GM20431 (cell line): Measurements from ENCODE around the gene R3HDM4.

Source experiments
- in situ Hi-C: fragments of 300-500 bp; cut with MseI, MboI; formaldehyde crosslinking; loops from one replicate; pipeline ENCODE4 v1.15.0; 2020; ENCODE audit warnings: low sequenced_read_pairs; ENCODE audit not compliant: unreplicated experiment

Gene R3HDM4

DNA sequence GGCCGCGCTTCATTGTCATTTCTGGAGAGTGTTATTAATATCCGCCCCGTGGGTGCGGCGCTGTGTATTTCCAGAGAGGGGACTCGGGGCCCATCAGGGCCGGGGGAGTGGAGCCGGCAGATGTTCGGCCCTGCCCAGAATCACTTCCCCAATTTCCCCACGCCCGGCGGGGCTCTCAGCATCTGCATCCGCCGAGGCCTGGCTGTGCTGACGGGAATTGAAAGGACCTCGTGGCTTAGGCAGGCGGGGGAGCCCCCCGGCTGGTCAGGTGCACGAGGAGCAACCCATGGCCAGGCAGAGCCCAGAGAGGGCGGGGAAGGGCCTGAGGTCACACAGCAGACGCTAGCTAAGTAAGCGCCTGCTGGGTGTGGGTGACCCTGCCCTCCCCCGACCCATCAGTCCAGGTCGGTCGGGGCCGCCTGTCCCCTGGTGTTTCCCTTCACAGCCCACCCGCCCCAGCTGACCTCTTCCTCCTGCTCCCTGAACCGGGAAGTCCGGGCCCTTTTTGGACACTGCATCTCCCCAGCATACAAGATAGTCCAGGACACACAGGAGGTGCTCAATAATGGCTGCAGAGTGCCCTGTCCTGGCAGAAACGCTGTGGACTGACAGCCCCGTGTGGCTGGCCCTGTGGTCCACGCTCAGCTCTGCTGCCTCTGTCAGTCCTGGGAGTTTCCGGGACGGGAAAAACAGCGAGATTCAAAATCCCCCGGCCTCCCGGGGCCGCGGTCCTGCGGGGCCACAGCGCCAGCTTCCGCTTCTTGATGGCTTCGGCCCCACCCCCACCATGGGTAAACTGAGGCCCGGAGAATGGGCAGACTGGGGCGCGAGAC lies 34.9 kb upstream of the R3HDM4 start:
- in situ Hi-C loops = no loop called here

DNA sequence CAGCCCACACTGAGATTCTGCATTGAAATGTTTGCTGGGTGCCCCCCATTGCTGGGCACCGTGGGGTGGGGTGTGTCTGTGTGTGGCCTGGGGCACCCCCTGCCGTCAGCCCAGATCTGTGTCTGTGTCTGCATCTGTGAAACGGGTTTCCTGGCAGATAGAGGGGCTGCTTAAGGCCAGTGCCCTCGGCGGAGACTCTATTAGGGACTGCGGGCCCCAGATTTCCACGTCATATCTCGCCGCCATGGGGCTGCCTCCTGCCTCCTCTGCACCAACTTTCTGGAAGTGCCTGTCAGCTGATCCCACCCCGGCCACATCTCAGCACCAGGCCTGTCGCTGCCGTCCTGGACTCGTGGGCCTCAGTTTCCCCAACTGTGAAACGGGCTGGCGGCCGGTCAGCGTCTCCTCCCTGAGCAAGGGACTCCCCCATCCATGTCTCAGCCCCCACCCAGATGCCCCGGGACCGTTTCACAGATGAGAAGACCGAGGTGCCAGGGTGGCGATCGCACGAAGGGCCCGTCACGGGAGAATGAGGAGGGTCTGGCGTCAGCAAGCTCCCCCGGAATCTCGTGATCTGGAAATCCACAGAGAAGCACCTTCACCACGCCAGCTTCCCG lies 34.2 kb upstream of the R3HDM4 start:
- in situ Hi-C loops = no loop called here

DNA sequence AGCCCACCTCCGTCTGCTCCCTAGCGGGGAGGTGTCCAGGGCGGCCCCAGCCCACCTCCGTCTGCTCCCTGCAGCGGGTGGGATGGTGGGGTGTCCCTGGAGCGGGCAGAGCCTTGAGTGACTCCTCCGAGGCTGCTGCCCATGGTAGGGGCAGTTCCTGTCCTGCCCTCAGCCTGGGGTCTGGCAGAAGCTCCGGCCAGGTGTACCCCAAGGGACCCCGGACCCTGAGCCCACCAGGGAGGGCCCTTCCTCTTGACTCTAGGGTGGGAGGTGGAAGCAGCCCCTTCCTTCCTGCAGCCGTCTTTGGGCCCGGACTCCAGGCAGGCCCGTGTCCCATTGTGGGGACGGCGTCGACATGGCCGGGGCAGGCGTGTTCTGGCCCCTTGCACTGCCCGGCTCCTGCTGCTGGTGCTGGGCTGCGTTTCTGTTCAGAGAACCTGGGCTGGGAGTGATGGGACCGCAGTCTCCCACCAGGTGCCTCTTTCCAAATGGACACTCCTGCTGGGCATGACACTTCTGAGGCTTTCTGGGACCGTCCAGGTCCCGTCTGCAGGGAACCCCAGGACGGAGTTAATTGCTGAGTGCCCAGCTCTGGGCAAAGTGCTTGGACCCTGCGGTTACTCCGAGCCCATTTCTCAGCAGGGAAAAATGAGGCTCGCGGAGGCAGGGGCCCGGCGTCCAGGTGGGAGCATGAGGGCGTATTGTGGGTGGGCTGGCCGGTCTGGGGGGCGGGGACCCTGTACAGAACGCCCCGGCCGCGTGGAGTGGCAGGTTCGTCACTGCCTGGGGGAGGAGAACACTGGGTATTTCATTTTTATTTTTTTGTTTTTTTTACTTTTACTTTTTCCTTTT lies 32.6 kb upstream of the R3HDM4 start:
- in situ Hi-C loops = no loop called here

DNA sequence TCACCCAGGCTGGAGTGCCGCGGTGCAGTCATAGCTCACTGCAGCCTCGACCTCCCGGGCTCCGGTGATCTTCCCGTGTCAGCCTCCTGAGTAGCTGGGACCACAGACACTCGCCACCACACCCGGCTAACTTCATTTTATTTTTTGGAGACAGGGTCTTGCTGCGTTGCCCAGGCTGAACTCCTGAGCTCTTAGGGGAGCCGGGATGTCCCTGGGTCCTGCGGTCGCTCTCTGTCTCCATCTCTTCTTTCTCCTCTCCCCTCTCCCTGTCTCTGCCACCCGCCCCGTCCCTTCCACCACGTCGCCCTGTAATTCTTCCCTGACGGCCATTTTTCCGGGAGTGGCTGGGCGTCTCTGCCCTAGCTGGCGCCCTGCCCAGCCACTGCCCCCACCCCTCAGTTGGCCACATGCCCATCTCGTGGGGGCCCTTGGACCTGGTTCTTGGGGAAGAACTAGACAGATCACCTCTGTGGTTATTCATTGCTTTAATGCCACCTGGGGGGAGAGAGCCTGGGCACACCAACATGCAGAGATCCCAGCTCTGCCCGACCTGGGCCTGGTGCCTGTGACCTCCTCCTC lies 31.7 kb upstream of the R3HDM4 start:
- in situ Hi-C loops = no loop called here

DNA sequence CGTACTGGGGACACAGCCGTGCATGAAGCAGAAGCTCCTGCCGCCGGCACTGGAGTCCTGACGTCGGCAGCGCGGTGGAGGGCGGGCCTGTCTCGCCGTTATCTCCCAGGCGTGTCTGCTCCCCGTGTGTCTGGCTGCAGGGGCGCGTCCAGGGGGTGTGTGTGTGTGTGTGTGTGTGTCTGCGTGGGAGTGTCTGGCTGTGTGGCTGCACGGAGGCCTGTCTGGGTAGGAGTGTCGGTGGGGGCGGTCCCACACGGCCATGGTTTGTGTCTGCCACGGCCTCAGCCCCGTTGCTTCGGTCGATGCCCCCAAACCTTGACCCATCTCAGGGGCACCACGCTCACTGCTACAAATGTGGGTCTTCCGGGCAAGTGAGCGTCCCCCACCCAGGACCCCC lies 31.1 kb upstream of the R3HDM4 start:
- in situ Hi-C loops = no loop called here

DNA sequence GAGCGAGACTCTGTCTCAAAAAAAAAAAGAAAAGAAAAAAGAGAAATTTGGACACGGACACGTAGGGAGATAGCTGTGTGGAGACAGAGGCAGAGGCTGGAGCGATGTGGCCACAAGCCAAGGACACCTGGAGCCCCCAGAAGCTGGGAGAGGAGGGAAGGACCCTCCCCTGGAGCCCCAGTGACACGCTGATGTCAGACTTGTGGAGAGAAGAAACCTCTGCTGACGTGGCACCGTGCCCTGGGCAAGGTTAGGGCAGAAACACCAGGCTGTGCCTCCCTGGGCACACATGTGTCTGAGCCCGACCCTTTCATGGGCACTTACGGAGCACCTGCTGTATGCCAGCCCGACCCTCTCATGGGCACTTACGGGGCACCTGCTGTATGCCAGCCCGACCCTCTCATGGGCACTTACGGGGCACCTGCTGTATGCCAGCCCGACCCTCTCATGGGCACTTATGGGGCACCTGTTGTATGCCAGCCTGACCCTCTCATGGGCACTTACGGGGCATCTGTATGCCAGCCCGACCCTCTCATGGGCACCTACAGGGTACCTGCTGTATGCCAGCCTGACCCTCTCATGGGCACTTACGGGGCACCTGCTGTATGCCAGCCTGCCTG lies 30.6 kb upstream of the R3HDM4 start:
- in situ Hi-C loops = no loop called here

DNA sequence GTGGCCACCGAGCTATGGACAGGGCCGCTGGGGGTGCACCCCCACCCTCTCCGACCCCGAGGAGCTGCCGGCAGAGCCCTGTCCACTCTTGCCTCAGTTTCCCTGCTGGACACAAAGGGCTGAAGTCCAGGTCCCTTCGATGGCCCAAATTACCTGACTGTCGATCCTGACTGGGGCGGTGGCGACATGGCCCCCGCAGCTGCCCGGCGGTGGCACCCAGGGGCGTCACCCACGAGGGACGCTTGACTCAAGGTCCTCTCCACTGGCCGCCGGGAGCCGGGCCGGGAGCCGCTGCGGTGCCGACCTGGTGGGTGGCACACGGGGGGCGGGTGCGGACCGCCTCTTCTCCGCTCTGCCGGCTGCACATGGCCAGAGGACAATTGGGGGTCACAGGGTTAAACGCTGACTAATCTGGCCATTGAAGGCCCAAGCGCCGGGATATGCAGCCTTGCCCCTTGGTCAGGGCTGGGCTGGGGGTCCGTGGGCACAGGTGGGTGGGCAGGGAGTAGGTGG lies 29.2 kb upstream of the R3HDM4 start:
- in situ Hi-C loops = no loop called here

DNA sequence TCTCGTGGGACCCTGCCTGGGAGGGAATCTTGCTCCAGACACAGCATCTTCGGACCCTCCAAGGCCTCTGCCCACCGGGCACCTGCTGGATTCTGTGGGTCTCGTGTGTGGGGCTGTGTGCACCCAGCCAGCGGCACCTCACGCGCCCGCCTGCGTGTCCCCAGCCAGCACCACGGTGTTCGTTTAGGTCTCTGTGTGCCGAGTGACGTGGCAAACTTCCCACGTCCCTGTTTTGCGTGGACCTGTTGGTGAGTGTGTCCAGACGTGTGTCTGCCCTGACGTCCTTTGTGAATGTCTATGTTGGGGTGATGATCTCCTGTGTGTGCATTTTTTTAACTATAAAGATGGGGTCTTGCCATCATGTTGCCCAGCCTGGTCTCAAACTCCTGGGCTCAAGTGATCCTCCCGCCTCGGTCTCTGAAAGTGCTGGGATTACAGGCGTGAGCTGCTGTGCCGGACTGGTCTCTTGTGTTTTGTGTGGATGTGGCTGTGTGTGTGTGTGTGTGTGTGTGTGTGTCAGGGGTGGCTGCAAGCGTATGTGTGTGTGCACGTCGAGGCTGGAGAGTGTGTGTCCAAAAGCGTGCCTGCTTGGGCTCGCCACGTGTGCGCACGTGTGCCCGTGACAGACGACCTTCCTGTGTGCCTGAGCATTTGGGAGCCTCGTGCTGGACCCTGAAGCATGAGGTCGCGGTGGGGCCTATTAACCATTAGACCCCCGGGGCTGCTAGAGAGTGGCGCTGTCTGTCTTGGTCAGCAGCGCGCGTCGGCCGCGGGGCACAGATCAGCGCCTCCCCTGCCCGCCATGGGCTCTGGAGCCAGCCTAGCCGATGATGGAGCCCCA lies 28.5 kb upstream of the R3HDM4 start:
- in situ Hi-C loops = no loop called here

DNA sequence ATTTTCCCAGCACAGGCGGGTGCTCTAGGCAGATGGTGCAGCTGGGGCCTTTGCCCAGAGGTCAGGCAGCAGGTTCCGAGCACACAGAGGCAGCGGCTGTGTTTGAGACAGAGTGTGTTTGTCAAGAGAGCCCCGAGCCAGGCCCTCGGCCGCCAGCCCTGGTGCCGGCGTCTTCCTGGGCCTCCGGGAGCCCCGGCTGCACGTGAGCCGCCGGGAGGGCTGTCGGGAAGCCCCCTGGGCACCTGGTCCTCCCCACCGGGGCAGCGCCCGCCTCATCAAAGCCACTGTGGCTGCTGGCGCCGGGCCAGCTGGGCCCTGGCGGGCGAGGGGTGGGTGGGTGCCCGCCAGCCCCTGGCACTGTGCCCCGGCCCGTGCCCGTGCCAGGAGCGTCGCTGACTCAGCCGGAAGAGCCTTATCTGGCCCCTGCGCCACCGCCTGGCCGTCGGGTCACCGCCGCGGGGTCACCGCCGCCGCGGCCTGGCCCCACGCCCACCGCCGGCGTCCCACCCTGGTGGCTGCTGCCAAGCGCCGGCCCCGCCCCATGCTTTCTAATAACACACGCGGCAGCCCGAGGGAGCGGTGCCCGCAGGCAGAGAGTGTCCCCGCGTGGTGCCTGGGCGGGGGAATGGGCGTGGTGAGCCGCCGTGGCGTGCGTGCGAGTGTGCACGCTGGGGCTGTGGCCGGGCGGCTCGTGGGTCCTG lies 27.7 kb upstream of the R3HDM4 start:
- in situ Hi-C loops = no loop called here

DNA sequence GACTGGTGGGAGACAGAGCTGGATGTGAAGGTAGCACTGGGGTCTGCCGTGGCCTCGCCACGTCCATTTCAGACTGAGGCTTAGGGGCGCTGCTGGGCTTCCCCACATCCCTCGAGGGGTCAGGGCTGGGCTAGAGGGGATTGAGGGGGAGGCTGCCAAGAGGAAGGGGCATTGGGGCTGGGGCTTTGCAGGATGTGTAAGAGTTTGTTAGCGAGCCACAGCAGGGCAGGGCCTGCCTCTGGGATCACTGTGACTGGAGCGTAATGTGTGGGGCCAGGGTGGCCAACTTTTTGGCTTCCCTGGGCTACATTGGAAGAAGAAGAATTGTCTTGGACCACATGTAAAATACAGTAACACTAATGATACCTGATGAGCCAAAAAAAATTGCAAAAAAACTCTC lies 26.9 kb upstream of the R3HDM4 start:
- in situ Hi-C loops = no loop called here

DNA sequence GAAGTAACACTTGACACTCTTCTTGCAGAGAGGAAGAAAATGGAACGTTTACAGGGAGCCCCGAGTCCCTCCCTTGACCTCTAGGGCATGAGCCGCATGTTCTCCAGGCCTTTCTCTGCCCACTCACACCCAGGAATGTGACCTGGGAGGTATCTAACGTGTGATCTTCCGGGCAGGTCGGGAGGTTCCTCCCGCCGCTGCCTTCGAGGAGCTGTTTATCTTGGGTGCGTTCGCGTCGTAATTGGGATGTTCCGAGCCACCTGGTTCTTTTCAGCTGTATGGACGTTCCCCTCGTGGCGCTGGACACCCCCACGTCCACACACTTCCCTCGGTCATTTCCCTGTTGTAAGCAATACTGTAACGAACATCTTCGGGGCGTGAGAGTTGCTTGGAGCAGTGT lies 26.4 kb upstream of the R3HDM4 start:
- in situ Hi-C loops = no loop called here

DNA sequence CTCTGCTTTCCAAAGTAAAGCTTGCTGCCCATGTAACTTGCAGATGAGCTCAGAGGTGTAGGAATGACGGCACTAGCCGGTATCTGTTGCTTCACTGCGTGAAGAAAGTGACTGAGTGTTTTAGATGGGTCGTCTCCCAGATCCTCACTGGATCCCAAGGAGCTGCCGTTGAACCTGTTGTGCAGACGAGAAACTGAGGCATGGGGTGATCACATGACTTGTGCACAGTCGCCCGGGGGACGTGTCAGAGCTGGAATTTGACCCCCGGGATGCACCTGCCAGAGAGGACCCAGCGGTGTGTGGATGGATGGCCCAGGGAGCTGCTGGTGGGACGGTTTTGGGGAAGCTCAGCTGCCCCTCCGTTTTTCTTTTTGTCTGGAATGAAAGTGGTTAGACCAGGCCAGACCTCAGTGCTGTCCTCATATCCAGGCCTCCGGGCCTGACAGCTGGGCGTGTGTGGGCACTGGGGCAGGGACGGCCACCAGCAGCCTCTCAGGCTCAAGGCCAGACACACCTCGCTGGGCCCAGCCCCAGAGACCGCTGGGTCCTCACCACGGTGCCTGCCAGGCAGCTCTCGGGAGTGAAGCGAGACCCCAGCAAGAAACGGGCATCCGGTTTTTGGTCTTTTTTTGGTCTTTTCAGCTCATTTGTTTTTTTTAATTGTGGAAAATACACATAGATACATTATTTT lies 25.4 kb upstream of the R3HDM4 start:
- in situ Hi-C loops = no loop called here

DNA sequence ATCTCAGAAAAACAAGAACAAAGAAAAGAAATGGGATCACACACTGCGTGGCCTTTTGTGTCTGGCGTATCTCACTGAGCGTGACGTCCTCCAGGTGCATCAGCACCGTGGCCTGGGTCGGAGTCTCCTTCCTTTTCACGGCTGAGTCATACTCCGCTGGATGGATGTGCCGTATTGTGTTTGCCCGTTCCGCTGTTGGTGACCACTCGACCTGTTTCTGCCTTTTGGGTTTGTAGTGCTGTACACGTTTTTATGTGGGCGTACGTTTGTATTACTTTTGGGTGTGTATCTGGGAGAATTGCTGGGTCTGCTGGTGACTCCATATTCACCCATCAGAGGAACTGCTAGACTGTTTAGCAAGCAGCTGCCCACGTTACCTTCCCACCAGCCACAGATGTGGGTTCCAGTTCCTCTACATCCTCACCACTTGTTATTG lies 24.3 kb upstream of the R3HDM4 start:
- in situ Hi-C loops = no loop called here

DNA sequence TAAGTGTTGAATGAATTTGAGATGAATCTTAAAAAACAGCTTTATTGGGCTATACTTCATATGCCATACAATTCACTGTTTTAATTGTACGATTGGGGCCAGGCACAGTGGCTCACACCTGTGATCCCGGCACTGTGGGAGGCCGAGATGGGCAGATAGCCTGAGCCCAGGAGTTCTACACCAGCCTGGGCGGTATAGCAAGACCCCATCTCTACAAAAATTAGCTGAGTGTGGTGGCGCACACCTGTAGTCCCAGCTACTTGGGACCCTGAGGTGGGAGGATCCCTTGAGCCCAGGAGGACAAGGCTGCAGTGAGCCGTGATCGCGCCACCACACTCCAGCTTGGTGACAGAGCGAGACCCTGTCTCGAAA lies 23.1 kb upstream of the R3HDM4 start:
- in situ Hi-C loops = no loop called here

DNA sequence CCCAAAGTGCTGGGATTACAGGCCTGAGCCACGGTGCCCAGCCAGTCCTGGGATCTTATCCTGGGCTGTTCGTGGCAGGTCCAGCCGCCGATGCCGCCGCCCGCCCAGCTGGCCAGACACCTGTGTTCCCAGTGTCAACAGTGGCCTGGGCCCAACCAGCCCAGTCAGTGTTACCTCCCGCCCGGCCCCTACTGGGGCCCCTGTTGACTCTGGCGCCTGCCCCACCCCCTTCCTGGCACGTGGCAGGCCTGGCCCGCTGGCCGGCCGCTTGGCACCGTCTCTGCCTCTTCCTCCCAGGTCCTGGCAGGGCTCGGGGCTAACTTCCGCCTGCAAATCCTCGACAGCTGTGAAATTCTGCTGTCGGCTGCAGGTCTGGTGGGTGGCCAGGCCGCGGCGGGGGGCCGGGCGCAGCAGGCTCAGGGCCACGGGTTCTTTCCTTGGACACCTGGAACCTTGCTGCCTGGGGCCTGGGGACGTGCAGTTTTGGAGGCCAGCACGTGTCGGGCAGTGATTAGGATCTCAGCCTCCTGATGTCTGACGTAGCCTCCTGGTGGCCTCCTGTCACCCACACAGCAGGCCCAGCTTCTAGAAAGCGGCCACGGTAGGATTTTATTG lies 22.0 kb upstream of the R3HDM4 start:
- in situ Hi-C loops = no loop called here

DNA sequence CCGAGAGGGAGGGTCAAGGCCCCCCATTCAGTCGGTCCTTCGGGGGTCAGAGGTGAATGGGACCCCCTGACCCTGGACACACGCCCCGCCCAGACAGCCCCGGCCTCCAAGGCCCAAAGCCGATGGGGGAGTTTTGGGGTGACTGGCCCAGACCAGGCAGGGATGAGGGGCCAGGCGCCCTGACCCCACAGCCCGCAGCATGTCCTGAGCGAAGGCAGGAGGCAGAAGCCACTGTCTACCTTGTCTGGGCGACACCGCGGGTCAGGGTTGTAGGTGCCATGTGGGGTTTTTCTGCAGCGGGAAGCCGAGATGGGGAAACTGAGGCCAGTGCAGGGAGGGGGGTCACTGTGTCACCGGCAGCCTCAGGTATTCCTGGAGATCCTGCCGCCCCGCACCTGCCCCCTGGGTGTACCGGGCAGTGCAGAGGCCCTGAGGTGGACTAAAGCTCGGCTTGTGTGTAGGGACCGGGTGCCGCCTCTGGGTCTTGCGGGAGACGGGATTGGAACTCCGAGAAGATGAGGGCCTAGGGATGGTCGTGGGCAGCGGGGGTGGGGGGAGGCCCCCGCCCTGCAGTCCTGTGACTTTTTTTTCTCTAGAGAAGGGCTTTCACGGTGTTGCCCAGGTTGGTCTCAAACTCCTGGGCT lies 21.3 kb upstream of the R3HDM4 start:
- in situ Hi-C loops = no loop called here

DNA sequence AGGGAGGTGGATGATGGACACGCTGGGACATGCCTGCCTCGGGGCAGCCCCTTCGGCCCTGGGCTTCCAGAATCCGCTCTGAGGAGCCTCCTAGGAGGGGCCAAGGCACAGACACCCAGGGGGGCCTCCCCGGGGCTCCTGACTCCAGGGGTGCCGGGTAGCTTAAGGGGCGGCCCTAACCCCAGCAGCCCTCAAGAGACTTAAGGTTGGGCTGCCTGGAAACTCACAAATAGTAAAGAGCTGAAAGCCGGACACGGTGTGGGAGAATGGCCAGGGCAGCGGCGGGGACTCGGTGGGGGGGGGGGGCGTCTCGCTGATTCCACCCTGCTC lies 20.5 kb upstream of the R3HDM4 start:
- in situ Hi-C loops = no loop called here
